Activated T-helper 2 cell treated with anti-CD3 and anti-CD28 coated beads, Interferon-gamma antibody, Interleukin-2, Interleukin-4, amounts not matched to agents 10 μg/mL and 5 μg/mL and 100 μg/mL, durations not matched to agents 14 hours and 24 hours and 36 hours (primary cell): Measurements from ENCODE around the gene HDAC4. TPM values are rescaled to one million over a fixed set of nuclear protein-coding genes. Genes with fewer than 3 reads are reported as not detected.

Experiments used
- DNase-seq: peaks from one replicate; pipeline ENCODE4 v3.0.0; 2021; ENCODE audit warnings: low spot score
- H3K27ac Mint-ChIP-seq: one replicate; pipeline ENCODE4 v1.8.0; 2021; ENCODE audit warnings: mixed read lengths
- H3K27me3 Mint-ChIP-seq: one replicate; pipeline ENCODE4 v1.8.0; 2021; ENCODE audit warnings: low read depth, mixed read lengths
- H3K36me3 Mint-ChIP-seq: one replicate; pipeline ENCODE4 v1.8.0; 2021; ENCODE audit warnings: low read depth, mixed read lengths
- H3K4me1 Mint-ChIP-seq: one replicate; pipeline ENCODE4 v1.8.0; 2021; ENCODE audit warnings: low read depth, mixed read lengths
- H3K4me3 Mint-ChIP-seq: one replicate; pipeline ENCODE4 v1.8.0; 2021; ENCODE audit warnings: low read depth, mild to moderate bottlenecking, moderate library complexity, mixed read lengths
- H3K9me3 Mint-ChIP-seq: one replicate; pipeline ENCODE4 v1.8.0; 2021; ENCODE audit warnings: mixed read lengths
- intact Hi-C: fragments of 100-400 bp; cut with micrococcal nuclease; formaldehyde crosslinking; loops from one replicate; pipeline ENCODE4 v1.15.1; 2023
- total RNA-seq: library from RNA; stranded (reverse); gene quantifications from 2 replicates; pipeline ENCODE4 v1.2.3, GENCODE V29; 2022

Gene HDAC4
- total RNA-seq, 1 donor from 2014 or later, result 44.8 TPM

- H3K36me3 Mint-ChIP-seq, result peaks cover 16% of the 10 kb centered on the region
- no peaks in the 10 kb centered on the region for H3K9me3 Mint-ChIP-seq
- peaks cover 2% of the 10 kb centered on the region for H3K27me3 Mint-ChIP-seq
- H3K27ac Mint-ChIP-seq, result peak overlapping the region; percentile 6
- intact Hi-C loops, result loop anchor here (1.0 to 2.0 kb wide), 6 partner anchors 9 to 125 kb away; partner anchors contain the start of gene HDAC4
- DNase-seq, result no peak
- peaks cover 67% of the 10 kb centered on the region for H3K4me1 Mint-ChIP-seq
- H3K4me3 Mint-ChIP-seq, result no peak overlapping the region
Observed at GRCh38 chr2:239275847-239276831, 124.7 kb downstream of the HDAC4 start.

- Mint-ChIP-seq H3K4me1 (peaks cover 69% of the 10 kb centered on the region), H3K4me3 (peak overlapping the region; percentile 58)
- peak; percentile 81 for DNase-seq
Observed at GRCh38 chr2:239275044-239275685, 125.7 kb downstream of the HDAC4 start.

GRCh38 chr2:239274391-239275043, 126.3 kb downstream of the HDAC4 start:
- Mint-ChIP-seq H3K27ac (peak overlapping the region; percentile 86), H3K27me3 (peaks cover 2% of the 10 kb centered on the region), H3K4me1 (peaks cover 75% of the 10 kb centered on the region), H3K36me3 (peaks cover 22% of the 10 kb centered on the region), H3K4me3 (peak overlapping the region; percentile 58), H3K9me3 (no peaks in the 10 kb centered on the region)
- intact Hi-C loops, result loop anchor here (1.0 to 2.0 kb wide), 6 partner anchors 7 to 127 kb away; partner anchors contain the start of gene HDAC4
- DNase-seq, result no peak

More at GRCh38 chr2:239275044-239275685, 125.7 kb downstream of the HDAC4 start:
- intact Hi-C loops, result loop anchor here (1.0 to 2.0 kb wide), 6 partner anchors 8 to 126 kb away; partner anchors contain the start of gene HDAC4
- peaks cover 2% of the 10 kb centered on the region for H3K27me3 Mint-ChIP-seq
- peaks cover 16% of the 10 kb centered on the region for H3K36me3 Mint-ChIP-seq
- peak overlapping the region; percentile 86 for H3K27ac Mint-ChIP-seq
- H3K9me3 Mint-ChIP-seq, result no peaks in the 10 kb centered on the region

- DNase-seq, result no peak
- Mint-ChIP-seq H3K36me3 (peaks cover 29% of the 10 kb centered on the region), H3K27me3 (peaks cover 5% of the 10 kb centered on the region), H3K4me1 (peaks cover 77% of the 10 kb centered on the region), H3K9me3 (no peaks in the 10 kb centered on the region), H3K4me3 (no peak overlapping the region), H3K27ac (peak overlapping the region; percentile 51)
- intact Hi-C loops, result loop anchor here (2.0 kb wide), 2 partner anchors 15 to 107 kb away; no protein-coding TSS in a partner anchor
Observed at GRCh38 chr2:239273280-239274234, 127.3 kb downstream of the HDAC4 start.

- H3K4me1 Mint-ChIP-seq, result peaks cover 81% of the 10 kb centered on the region
- H3K9me3 Mint-ChIP-seq, result no peaks in the 10 kb centered on the region
Observed at GRCh38 chr2:239272626-239273025, 128.2 kb downstream of the HDAC4 start.

GRCh38 chr2:239271882-239272281, 128.9 kb downstream of the HDAC4 start:
- H3K36me3 Mint-ChIP-seq, result peaks cover 29% of the 10 kb centered on the region
- no peaks in the 10 kb centered on the region for H3K9me3 Mint-ChIP-seq
- DNase-seq, result no peak
- H3K4me1 Mint-ChIP-seq, result peaks cover 85% of the 10 kb centered on the region
- H3K4me3 Mint-ChIP-seq, result no peak overlapping the region
- peak overlapping the region; percentile 27 for H3K27ac Mint-ChIP-seq
- intact Hi-C loops, result no loop called here
- peaks cover 5% of the 10 kb centered on the region for H3K27me3 Mint-ChIP-seq

More at GRCh38 chr2:239272626-239273025, 128.2 kb downstream of the HDAC4 start:
- Mint-ChIP-seq H3K27me3 (peaks cover 5% of the 10 kb centered on the region), H3K27ac (peak overlapping the region; percentile 51), H3K36me3 (peaks cover 29% of the 10 kb centered on the region), H3K4me3 (no peak overlapping the region)
- DNase-seq, result no peak
- intact Hi-C loops, result no loop called here

- H3K4me1 Mint-ChIP-seq, result peaks cover 88% of the 10 kb centered on the region
- no peak overlapping the region for H3K4me3 Mint-ChIP-seq
- no peak for DNase-seq
- H3K9me3 Mint-ChIP-seq, result no peaks in the 10 kb centered on the region
- H3K27me3 Mint-ChIP-seq, result peaks cover 5% of the 10 kb centered on the region
- peaks cover 29% of the 10 kb centered on the region for H3K36me3 Mint-ChIP-seq
- intact Hi-C loops, result no loop called here
- H3K27ac Mint-ChIP-seq, result no peak overlapping the region
Observed at GRCh38 chr2:239271471-239271870, 129.3 kb downstream of the HDAC4 start.

GRCh38 chr2:239269916-239270315, 130.9 kb downstream of the HDAC4 start:
- Mint-ChIP-seq H3K4me3 (no peak overlapping the region), H3K27me3 (peaks cover 5% of the 10 kb centered on the region), H3K36me3 (peaks cover 27% of the 10 kb centered on the region), H3K4me1 (peaks cover 87% of the 10 kb centered on the region), H3K9me3 (no peaks in the 10 kb centered on the region), H3K27ac (no peak overlapping the region)
- no peak for DNase-seq
- intact Hi-C loops, result loop anchor here (5.0 to 10.0 kb wide), 3 partner anchors 98 to 277 kb away; no protein-coding TSS in a partner anchor

- DNase-seq, result no peak
- intact Hi-C loops, result loop anchor here (5.0 to 10.0 kb wide), 3 partner anchors 97 to 278 kb away; no protein-coding TSS in a partner anchor
- Mint-ChIP-seq H3K27ac (peak overlapping the region; percentile 74), H3K4me1 (peaks cover 85% of the 10 kb centered on the region), H3K36me3 (peaks cover 27% of the 10 kb centered on the region), H3K27me3 (peaks cover 5% of the 10 kb centered on the region), H3K4me3 (peak overlapping the region; percentile 49), H3K9me3 (no peaks in the 10 kb centered on the region)
Observed at GRCh38 chr2:239269173-239269885, 131.5 kb downstream of the HDAC4 start.

GRCh38 chr2:239268549-239268948, 132.3 kb downstream of the HDAC4 start:
- no peak for DNase-seq
- peaks cover 81% of the 10 kb centered on the region for H3K4me1 Mint-ChIP-seq
- H3K36me3 Mint-ChIP-seq, result peaks cover 27% of the 10 kb centered on the region
- H3K9me3 Mint-ChIP-seq, result no peaks in the 10 kb centered on the region
- intact Hi-C loops, result loop anchor here (5.0 to 10.0 kb wide), 3 partner anchors 96 to 279 kb away; no protein-coding TSS in a partner anchor
- H3K4me3 Mint-ChIP-seq, result peak overlapping the region; percentile 38
- H3K27ac Mint-ChIP-seq, result no peak overlapping the region
- H3K27me3 Mint-ChIP-seq, result peaks cover 5% of the 10 kb centered on the region

GRCh38 chr2:239268082-239268481, 132.7 kb downstream of the HDAC4 start:
- Mint-ChIP-seq H3K36me3 (peaks cover 27% of the 10 kb centered on the region), H3K27ac (no peak overlapping the region), H3K27me3 (peaks cover 5% of the 10 kb centered on the region), H3K9me3 (no peaks in the 10 kb centered on the region), H3K4me3 (peak overlapping the region; percentile 38), H3K4me1 (peaks cover 79% of the 10 kb centered on the region)
- DNase-seq, result no peak
- intact Hi-C loops, result loop anchor here (5.0 to 10.0 kb wide), 3 partner anchors 96 to 279 kb away; no protein-coding TSS in a partner anchor
